GM03348 (cell line): ENCODE results near the gene KRTAP10-9.
"Not testable (repeated sequence)": the region's sequence is repeated elsewhere in the genome, so short reads cannot be mapped to it uniquely, and the experiment has no call there.

Source experiments
- DNase-seq: peaks from one replicate; pipeline ENCODE4 v3.0.0; 2012; ENCODE audit warnings: low spot score

The KRTAP10-9 gene

DNA sequence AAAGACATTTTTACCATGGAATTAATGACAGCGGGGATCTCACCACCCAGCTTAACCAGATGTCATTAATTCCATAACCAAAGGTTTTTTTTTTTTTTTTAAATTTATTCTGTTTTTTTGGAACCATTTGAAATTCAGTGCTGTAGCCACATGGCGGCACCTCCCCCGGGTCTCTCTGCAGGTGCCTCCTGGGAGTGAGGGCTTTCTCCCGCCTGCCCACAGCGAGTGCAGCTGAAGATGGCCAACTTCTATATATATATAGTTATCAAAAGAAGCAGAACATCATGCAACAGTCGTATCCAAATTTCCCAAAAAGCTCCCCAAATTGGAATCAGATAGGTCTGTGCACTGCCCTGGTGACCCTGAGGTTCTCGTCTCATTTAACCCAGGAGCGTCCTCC, 11.4 kb upstream of the KRTAP10-9 start:
- DNase-seq = no peak

DNA sequence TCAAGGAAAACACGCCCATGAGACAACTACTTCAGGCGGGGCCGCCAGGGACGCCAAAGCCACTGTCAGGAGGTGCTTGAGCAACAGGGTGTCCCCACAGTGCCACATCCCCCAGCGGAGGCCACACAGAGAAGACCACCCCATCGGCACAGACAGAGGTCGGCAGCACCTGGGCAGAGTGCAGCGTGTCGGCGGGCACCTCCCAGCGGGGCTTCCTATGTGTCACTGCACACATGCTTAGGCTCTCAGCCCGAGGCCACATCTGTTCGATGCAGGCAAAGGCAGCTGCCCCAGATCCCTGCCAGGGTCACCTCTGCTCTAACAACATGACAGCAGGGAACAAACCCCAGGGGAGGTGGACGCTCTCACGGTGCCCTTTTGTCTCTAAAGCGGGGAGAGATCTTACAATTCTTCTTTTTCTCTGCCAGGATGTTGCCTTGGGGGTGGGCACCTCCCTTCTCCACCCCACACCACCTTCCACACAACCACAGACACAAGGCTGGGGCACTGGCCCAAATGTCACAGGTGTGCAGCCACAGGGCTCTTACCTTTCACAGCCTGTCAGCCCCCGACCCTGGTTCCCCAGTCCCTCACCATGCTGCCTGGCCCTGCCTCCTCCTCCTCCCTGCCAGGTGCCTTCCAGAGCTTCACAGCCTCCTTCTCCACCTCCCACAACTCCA, 10.8 kb upstream of the KRTAP10-9 start:
- no peak for DNase-seq

DNA sequence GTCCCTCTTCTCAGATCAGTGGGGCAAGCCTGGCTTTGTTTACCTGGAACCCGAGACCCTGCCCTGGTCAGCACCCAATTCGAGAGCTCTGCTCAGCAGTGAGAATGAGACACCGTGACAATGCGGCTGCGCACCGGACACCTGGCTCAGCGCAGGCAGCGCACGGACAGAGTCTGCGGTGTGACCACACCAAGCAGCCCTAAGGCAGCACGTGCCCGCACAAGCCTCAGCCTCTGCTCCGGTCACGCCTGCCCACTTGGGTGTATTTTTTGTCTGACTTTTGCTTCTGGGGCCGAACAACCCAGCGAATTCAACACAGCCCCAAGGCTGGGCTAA, 10.3 kb upstream of the KRTAP10-9 start:
- DNase-seq = no peak

DNA sequence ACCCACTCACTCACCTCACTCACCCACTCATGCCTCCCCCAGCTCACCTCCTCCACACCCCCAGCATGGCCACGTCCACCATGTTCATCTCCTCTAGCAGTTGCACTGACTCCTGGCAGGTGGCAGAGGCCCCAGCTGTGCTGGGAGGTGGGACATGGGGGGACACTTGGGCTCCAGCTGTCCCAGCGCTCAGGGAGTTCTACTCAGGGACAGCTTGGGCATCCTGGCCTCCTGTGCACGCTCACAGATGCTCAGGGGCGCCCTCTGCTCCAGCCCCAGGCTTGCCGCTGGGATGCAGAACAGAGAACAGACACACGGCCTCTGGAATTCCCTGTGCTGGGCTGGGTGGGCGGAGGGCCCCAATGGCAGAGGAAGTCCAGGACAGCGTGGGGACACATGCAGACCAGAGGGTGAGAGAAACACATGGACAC, 9.8 kb upstream of the KRTAP10-9 start:
- no peak for DNase-seq

DNA sequence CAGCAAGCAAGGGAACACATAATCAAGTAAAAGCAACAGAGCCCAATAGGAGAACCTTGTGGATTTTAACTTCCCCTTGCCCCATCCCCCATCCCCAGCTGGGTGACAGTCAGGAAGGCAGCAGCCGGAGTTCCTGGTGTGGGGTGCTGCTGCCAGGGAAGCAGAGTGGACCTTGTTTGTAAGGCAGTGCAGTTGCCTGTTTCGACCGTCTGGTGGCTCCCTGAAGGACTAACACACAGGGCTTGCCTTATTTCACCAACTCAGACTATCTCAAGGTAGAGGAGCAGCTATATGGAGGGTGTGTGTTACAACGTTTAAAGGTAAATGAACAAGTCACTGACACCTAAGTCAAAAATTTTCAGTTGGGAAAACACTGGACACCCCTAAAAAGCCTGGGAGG, 8.4 kb upstream of the KRTAP10-9 start:
- peak; percentile 37 for DNase-seq

DNA sequence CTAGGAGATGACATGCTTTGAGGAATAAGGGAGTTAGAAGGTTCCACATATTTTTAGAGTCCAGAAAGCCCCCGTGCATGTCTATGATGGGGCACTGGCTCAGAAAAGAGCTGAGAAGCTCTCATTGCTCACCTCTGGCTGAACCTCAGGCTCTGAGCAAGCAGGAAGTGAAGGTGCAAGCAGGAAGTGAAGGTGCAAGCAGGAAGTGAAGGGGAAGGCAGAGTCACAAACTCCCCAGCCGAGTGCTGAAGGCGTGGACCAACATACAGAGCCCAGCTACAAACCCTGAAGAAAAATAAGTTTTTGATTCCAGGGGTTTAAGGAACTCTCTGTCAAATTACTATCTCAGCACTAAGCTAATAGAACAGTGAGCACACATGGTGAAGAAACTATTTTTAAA, 8.0 kb upstream of the KRTAP10-9 start:
- DNase-seq = no peak

DNA sequence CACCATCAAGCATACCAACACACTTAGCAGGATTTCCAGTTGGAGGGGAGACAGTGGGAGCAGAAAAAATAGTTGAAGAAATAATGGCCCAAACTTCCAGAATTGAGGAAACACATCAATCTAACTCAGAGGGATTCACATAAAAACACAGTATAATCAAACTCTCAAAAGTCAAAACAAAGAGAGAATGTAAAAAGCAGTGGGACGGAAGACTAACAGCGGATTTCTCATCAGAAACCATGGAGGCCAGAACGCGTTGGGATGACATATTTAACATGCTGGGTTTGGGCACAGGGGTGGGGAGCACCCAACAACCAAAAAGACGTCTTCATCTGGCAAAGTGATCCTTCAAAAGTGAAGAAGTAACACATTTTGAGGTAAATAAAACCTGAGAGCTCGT, 7.0 kb upstream of the KRTAP10-9 start:
- no peak for DNase-seq

DNA sequence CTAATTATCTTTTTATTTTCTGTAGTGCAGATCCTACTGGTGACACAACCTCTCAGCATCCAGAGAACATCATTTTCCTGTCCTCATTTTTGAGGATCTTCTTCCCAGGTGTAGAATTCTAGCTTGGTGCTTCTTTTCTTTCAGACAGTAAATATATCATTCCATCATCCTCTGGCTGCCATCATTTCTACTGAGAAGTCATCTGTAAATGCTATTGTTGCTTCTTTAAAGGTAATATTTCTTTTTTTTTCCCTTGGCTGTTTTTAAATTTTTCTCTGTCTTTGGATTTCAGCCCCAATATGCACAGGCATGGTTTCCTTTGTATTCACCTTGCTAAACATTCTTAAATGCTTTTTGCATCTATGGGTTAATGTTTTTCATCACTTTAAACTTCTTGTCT, 3.3 kb upstream of the KRTAP10-9 start:
- no peak for DNase-seq

DNA sequence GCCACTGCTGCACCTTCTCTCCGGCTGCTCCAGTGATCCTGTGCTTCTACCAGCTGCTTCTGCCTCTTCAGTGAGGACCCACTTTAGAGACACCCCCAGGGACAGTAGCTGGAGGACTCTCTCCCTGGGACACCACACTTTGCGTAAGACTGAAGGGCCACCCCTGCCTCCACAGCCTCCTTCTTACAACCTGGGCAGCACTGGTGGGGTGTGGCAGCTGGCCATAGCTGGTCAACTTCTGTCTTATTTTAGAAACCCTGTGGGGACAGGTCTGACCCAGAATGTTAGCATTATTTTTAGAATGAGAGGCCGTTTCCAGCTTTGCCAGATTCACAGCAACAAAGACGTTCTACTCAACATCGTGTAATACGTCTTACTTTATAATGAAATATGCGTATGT, 1.1 kb upstream of the KRTAP10-9 start:
- DNase-seq = no peak

DNA sequence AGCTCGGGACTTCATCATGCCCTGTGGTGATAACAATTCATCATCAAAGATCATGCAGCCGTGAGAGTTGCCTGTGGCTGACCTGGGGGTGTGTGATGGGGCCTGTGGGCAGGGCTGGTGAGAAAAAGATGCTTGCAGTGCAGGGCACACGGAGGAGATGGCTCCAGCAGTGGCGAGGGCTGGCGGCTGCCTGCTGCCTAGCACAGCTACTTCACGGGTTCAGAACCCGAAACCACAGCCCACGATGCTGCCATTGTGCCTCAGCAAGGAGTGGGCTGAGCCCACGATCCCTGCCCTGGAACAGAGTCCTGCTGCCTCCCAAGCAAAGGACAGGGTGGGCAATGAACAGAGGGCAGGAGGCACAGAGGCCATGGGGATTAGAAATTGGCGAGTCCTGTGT, 631 bp upstream of the KRTAP10-9 start:
- DNase-seq = no peak

DNA sequence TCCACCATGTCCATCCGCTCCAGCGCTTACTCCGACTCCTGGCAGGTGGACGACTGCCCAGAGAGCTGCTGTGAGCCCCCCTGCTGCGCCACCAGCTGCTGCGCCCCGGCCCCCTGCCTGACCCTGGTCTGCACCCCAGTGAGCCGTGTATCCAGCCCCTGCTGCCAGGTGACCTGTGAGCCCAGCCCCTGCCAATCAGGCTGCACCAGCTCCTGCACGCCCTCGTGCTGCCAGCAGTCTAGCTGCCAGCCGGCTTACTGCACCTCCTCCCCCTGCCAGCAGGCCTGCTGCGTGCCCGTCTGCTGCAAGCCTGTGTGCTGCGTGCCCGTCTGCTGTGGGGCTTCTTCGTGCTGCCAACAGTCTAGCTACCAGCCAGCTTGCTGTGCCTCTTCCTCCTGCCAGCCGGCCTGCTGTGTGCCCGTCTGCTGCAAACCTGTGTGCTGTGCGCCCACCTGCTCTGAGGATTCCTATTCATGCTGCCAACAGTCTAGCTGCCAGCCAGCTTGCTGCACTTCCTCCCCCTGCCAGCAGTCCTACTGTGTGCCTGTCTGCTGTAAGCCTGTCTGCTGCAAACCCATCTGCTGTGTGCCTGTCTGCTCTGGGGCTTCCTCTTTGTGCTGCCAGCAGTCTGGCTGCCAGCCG, 409 bp downstream of the KRTAP10-9 start:
- DNase-seq = not testable (repeated sequence)

DNA sequence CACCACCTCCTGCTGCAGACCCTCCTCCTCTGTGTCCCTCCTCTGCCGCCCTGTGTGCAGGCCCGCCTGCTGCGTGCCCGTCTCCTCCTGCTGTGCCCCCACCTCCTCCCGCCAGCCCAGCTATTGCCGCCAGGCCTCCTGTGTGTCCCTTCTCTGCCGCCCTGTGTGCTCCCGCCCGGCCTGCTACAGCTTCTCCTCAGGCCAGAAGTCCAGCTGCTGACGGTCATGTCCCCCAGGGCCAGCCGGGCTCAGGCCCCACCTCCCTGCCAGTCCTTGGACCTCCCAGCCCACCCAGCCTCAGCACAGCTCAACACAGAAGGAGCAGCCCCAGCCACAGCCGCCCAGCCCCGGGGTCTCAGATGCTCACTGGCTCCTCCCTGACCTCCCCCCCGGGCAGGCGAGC, 939 bp downstream of the KRTAP10-9 start:
- DNase-seq = not testable (repeated sequence)

DNA sequence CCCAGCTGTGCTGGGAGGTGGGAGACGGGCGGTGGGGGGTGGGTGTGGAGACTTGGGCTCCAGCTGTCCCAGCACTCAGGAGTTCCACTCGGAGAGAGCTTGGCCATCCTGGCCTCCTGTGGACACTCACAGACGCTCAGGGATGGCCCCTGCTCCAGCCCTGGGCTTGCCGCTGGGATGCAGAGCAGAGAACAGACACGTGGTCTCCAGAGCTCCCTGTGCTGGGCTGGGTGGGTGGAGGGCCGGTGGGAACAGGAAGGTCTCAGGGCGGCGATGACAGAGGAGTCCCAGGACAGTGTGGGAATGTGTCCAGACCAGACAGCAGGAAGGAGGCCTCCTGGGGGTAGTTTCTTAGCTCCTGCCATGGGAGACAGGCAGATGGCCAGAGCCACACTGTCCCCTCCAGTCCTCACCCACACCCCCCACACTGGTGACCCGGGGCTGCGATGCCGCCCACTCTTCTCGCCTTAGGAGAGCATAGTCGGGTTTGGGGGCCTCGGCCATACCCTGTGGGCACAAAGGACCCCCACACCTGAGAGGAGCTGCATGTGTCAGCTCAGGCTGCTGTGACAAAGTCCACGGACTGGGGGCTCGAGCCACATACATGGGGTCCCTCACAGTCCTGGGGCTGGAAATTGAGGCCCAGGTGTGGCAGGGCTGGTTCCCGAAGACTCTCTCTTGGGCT, 2.0 kb downstream of the KRTAP10-9 start:
- DNase-seq = no peak

DNA sequence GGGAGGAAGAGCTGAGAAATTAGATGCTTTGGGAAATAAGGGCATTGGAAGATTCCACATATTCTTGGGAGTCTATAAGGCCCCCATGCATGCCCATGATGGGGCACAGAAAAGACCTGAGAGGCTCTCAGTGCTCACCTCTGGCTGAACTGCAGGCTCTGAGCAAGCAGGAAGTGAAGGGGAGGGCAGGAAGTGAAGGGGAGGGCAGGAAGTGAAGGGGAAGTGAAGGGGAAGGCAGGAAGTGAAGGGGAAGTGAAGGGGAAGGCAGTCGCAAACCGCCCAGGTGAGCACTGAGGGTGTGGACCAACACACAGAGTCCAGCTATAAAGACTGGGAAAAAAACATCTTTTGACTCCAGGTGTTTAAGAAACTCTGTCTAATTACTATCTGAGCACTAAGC, 3.5 kb downstream of the KRTAP10-9 start:
- no peak for DNase-seq

DNA sequence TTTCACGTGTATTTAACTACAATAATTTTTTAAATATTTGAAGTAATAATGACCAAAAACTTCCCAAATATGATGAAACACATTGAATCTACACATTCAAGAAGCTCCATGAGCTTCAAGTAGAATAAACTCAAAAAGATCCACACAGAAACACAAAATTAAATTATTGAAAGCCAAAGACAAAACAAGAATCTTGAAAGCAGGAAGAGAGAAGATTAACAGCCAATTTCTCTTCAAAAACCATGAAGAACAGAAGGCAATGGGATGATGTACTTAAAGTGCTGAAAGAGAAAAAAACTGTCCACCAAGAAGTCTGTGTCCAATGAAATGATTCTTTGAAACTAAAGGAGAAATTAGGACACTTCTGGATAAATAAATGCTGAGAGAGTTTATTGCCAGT, 5.2 kb downstream of the KRTAP10-9 start:
- no peak for DNase-seq

DNA sequence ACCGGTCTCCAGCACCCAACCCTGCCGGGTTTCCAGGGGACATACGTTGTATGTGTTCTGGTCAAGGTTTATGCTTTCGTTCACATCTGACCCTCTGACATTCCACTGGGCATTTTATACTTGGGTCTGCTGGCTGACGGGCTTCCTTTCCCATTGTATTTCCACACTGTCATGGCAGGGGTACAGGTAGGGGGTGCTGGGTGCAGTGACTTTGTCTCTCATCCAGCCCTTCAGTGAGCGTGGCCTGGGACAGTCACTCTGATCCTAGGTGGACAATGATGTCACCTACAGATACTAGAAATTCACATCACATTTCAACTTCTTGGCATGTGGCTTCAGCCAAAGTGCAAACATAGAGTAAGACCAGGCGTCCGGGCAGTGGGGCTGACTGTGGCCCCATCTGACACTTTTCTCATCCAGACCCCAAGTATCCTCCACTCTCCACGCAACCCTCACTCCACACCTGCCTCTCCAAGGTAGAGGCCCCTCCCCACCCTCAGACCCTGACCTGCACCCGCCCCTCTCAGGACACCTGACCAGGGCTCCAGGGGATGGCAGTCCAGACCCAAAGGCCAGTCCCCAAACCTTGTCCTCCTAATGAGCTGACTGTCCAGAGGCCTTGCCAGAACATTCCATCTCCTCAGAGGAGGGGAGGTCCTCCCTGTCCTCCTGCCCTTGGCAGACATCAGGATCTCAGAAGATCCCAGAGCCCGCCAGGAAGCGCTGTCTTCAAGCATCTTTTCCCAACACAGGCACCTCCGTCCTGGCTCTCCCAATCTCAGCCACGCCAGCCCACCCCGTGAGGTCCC, 9.5 kb downstream of the KRTAP10-9 start:
- no peak for DNase-seq

DNA sequence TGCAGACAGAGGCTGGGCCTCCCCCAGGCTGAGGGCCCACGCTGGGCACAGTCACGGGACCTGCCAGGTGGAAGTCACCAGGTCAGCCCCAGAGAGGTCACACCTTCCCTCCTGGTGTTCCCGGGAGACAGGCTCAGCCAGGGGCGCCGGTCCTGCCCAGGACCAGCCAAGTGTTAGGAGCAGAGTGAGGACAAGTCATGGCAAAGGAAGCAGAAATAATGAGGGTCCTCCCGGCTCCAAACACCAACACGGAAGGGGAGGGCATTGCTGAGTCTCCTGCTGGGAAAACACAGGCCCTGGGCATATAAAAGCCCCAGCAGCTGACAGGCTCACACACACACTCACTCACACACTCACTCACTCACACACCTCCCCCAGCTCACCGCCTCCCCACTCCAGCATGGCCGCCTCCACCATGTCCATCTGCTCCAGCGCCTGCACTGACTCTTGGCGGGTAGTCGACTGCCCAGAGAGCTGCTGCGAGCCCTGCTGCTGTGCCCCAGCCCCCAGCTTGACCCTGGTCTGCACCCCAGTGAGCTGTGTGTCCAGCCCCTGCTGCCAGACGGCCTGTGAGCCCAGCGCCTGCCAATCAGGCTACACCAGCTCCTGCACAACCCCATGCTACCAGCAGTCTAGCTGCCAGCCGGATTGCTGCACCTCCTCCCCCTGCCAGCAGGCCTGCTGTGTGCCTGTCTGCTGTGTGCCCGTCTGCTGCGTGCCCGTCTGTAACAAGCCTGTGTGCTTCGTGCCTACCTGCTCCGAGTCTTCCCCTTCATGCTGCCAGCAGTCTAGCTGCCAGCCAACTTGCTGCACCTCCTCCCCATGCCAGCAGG, 10.3 kb downstream of the KRTAP10-9 start, which contains the start of gene KRTAP10-10:
Gene KRTAP10-10 (plus strand): TSS at position 339 of the 833 bp plus-strand sequence. CDS start 62 bp downstream, at position 401.
- no peak for DNase-seq

DNA sequence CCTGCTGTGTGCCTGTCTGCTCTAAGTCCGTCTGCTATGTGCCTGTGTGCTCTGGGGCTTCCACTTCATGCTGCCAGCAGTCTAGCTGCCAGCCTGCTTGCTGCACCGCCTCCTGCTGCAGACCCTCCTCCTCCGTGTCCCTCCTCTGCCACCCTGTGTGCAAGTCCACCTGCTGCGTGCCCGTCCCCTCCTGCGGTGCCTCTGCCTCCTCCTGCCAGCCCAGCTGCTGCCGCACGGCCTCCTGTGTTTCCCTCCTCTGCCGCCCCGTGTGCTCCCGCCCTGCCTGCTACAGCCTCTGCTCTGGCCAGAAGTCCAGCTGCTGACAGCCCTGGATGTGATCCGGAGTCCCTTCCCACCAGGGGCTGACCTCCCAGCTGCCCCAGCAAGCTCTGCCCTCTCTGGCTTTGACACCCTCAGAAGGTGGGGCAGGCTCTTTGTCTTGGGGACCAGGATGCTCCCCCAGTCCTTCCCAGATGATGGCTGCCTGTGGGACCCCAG, 11.0 kb downstream of the KRTAP10-9 start:
- not testable (repeated sequence) for DNase-seq

DNA sequence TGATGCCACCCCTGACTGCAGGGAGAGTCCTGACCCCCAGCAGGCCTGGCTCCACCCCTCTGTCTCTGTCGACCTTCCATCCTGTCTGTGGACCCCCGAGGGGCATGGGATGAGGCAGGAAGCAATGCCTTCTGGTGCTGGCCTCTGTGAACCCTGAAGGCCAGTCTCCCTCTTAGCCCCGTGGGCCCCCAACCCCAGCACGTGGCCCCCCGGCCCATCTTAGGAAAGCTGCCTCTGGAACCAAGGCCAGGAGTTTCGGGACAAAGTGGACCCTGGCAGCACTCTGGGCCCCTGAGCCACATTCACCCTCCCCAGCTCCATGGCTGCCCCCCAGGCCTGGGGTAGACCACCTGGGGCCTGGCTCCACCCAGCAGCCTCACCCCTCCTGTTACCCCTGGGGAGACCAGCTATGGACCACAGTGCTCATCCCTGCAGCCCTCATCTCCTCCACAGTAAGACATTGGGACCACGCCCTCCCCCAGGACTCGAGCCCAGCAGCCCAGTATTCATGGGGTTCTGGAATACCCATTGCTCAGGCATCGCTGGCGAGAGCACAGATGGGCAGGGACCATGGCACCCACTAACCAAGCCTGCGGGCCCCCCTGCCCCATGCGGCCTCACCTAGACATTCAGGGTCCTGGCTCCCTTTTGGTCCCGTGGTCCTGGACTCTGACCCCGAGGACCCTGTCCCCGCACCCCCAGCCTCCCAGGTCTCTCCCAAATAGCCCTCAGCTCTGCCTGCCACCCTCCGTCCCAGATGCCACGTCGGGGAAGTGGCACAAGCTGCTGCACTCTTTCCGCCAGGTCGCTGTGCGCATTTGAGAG, 11.8 kb downstream of the KRTAP10-9 start:
- not testable (repeated sequence) for DNase-seq

DNA sequence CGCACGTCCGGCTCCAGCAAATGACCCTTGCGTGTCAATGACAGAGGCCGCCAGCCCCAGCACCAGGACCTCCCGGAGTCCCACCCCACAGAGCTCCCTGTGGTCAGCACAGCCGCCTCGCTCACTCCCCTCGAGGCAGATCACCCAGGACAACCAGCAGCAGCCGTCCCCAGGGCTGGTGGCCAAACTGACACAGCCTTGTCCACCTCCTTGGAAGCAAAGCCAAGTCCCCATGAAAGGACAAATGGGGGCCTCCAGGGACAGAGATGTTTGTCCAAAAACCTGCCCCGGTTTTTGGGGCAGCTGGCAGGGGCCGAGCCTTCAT, 12.4 kb downstream of the KRTAP10-9 start:
- DNase-seq = no peak

DNA sequence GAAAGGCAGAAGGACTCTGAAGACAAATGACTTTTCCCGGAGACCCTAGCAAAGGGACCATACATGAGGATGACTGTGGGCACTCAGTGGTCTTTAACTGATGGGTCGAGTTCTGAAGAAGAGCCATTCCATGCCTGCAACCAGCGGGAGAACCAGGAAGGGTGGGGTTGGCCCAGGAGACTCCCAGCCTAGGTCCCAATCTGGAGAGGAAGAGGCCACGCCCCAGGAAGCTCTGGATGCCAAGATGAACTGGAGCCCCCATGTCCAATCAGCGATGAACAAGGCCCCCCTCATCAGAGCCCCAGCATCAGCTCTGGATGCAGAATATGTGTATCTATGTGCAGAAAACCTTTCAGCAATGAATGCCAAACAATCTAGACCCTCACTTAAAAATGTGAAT, 13.9 kb downstream of the KRTAP10-9 start:
- no peak for DNase-seq
